T-helper 9 cell (primary cell): Measurements from ENCODE around the gene KERA.

ENCODE experiments used
- DNase-seq: peaks from one replicate; pipeline ENCODE4 v3.0.0-alpha.2; 2020

Gene KERA

GRCh38 chr12:91007531-91008290, 50.1 kb downstream of the KERA start:
- DNase-seq: no peak

- DNase-seq: no peak
These were observed 53.0 kb downstream of the KERA start, which contains the start of gene EPYC for GRCh38 chr12:91004872-91005271. Gene EPYC (minus strand): TSS chr12:91004972. CDS start chr12:91002565, 2,407 bp downstream.

GRCh38 chr12:91003737-91004136, 54.1 kb downstream of the KERA start:
- DNase-seq: no peak

GRCh38 chr12:91001306-91001705, 56.5 kb downstream of the KERA start:
- DNase-seq: no peak
